Hepatocyte (in vitro differentiated cells): ENCODE results near the gene OPN1SW. TPM values are rescaled to one million over a fixed set of nuclear protein-coding genes. Genes with fewer than 3 reads are reported as not detected.
A peak's percentile ranks its signal among the peaks of the same experiment; 100 is the strongest.

Source experiments
- DNase-seq: peaks from one replicate; pipeline ENCODE4 v3.0.0-alpha.2; 2016; ENCODE audit warnings: low spot score
- H2AFZ ChIP-seq: fragments of 200-600 bp; sonication (generic); 2 replicates; pipeline ENCODE4 v1.6.0; 2016; ENCODE audit warnings: antibody characterized with exemption, mild to moderate bottlenecking
- H3K27ac ChIP-seq: fragments of 200-600 bp; sonication (generic); 2 replicates; pipeline ENCODE4 v1.5.1; 2016; ENCODE audit warnings: mild to moderate bottlenecking
- H3K27me3 ChIP-seq: fragments of 200-600 bp; sonication (generic); 2 replicates; pipeline ENCODE4 v1.6.1; 2016
- H3K36me3 ChIP-seq: fragments of 200-600 bp; sonication (generic); replicated peaks from 2 replicates; pipeline ENCODE4 v1.5.1; 2016; ENCODE audit warnings: low read depth; ENCODE audit not compliant: insufficient read depth
- H3K4me1 ChIP-seq: fragments of 200-600 bp; sonication (generic); 2 replicates; pipeline ENCODE4 v1.5.1; 2016; ENCODE audit warnings: mild to moderate bottlenecking, moderate library complexity; ENCODE audit not compliant: insufficient read depth
- H3K4me2 ChIP-seq: fragments of 200-600 bp; sonication (generic); 2 replicates; pipeline ENCODE4 v1.6.0; 2016
- H3K4me3 ChIP-seq: fragments of 200-600 bp; sonication (generic); 2 replicates; pipeline ENCODE4 v1.5.1; 2016; ENCODE audit warnings: mild to moderate bottlenecking
- H3K79me2 ChIP-seq: fragments of 200-600 bp; sonication (generic); 2 replicates; pipeline ENCODE4 v1.6.0; 2017; ENCODE audit warnings: mild to moderate bottlenecking
- H3K9me2 ChIP-seq: fragments of 200-600 bp; sonication (generic); replicated peaks from 2 replicates; pipeline ENCODE4 v1.6.0; 2017; ENCODE audit warnings: mild to moderate bottlenecking; ENCODE audit not compliant: insufficient read depth
- H3K9me3 ChIP-seq: fragments of 200-600 bp; sonication (generic); 2 replicates; pipeline ENCODE4 v1.5.1; 2016; ENCODE audit warnings: low read depth, mild to moderate bottlenecking
- H4K20me1 ChIP-seq: fragments of 200-600 bp; sonication (generic); 2 replicates; pipeline ENCODE4 v1.6.0; 2016; ENCODE audit warnings: mild to moderate bottlenecking; ENCODE audit not compliant: insufficient read depth, poor library complexity, severe bottlenecking
- EZH2 ChIP-seq: fragments of 200-600 bp; sonication (generic); IDR thresholded peaks from 2 replicates; pipeline ENCODE4 v1.6.1; 2016; ENCODE audit warnings: antibody characterized with exemption, mild to moderate bottlenecking, borderline replicate concordance
- EZH2phosphoT487 ChIP-seq: fragments of 200-600 bp; sonication (generic); IDR thresholded peaks from one replicate; pipeline ENCODE4 v1.6.1; 2018; ENCODE audit warnings: antibody characterized with exemption, mild to moderate bottlenecking, low read depth, moderate library complexity; ENCODE audit not compliant: unreplicated experiment, severe bottlenecking
- WGBS: methylation state at CpG from one replicate; pipeline ENCODE4 v1.1.6; 2016; ENCODE audit warnings: low lambda C conversion rate; ENCODE audit errors: missing lambda C conversion rate; 5-methylcytosine and 5-hydroxymethylcytosine counted together
- polyA plus RNA-seq: library from polyadenylated mRNA; unstranded; fragments of >200 nt; fragmentation: Nextera tagmentation; extraction: Ambion mirVana; gene quantifications from 2 replicates; pipeline ENCODE4 v1.2.1, GENCODE V29; 2016
- total RNA-seq: library from RNA; depleted of rRNA; stranded (reverse); fragments of >200 nt; gene quantifications from 2 replicates; pipeline ENCODE4 v1.2.3, GENCODE V29; 2014
- TF ChIP-seq, protein P1 (sequence below): fragments of 200-600 bp; sonication (generic); IDR thresholded peaks from 2 replicates; pipeline ENCODE4 v1.5.1; 2016; ENCODE audit warnings: antibody characterized with exemption, mild to moderate bottlenecking; ENCODE audit not compliant: poor library complexity

The OPN1SW gene
- total and polyA plus RNA-seq, 2 experiments from 2014 or later = not detected

DNA sequence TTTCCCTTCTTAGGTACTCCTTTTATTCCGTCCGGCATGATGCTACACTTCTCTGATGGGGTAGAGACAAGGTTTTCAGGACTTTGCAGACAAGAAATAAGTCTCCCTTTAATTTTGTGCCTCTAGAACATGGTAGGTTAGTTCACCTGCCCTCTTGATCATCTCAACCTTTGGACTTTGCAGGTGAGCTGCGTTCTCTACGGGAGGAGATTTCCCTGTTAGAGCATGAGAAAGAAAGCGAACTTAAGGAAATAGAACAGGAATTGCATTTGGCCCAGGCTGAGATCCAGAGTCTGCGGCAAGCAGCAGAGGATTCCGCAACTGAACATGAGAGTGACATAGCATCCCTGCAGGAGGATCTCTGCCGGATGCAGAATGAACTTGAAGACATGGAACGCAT is 25.4 kb upstream of the OPN1SW start:
- H3K27me3 ChIP-seq = no peaks in the 10 kb centered on the region
- TF ChIP-seq EZH2 = no peak
- H3K9me3 ChIP-seq = no peaks in the 10 kb centered on the region
- H3K9me2 ChIP-seq = no peaks in the 10 kb centered on the region
- no peaks in the 10 kb centered on the region for H3K4me1 ChIP-seq
- 88% methylated on average over 9 of the region's 9 CpGs for WGBS
- DNase-seq = peak; percentile 20
- H3K27ac ChIP-seq = no peak overlapping the region
- no peaks in the 10 kb centered on the region for H3K36me3 ChIP-seq
- no peaks in the 10 kb centered on the region for H3K79me2 ChIP-seq
- H4K20me1 ChIP-seq = no peaks in the 10 kb centered on the region
- H2AFZ ChIP-seq = no peak overlapping the region
- no peak overlapping the region for H3K4me2 ChIP-seq
- no peak overlapping the region for H3K4me3 ChIP-seq

DNA sequence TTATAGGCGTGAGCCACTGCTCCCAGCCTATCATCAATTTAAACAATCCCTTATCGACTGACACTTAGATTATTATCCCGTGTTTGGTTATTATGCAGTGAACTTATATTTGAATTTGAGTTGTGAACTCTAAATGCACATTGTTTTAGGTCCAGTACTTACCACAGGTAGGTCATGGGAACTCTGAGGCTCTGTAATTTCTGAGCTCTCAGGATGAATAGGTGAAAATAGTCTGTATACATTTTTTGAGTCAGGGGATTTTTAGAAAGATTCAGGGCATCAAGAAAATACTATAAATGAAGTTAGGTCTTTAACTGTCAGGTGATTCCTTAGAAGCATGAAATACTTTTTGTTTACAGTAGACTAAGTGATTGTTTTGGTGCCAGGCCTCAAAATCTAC is 25.0 kb upstream of the OPN1SW start:
- 94% methylated on average over 3 of the region's 3 CpGs for WGBS
- Histone ChIP-seq H3K9me3 (no peaks in the 10 kb centered on the region), H3K79me2 (no peaks in the 10 kb centered on the region), H2AFZ (no peak overlapping the region), H3K36me3 (no peaks in the 10 kb centered on the region), H3K27me3 (no peaks in the 10 kb centered on the region), H3K4me3 (no peak overlapping the region), H3K27ac (no peak overlapping the region), H3K4me1 (no peaks in the 10 kb centered on the region), H3K4me2 (no peak overlapping the region), H4K20me1 (no peaks in the 10 kb centered on the region), H3K9me2 (no peaks in the 10 kb centered on the region)
- no peak for DNase-seq
- no peak for TF ChIP-seq EZH2
- TF ChIP-seq, protein P1, sequence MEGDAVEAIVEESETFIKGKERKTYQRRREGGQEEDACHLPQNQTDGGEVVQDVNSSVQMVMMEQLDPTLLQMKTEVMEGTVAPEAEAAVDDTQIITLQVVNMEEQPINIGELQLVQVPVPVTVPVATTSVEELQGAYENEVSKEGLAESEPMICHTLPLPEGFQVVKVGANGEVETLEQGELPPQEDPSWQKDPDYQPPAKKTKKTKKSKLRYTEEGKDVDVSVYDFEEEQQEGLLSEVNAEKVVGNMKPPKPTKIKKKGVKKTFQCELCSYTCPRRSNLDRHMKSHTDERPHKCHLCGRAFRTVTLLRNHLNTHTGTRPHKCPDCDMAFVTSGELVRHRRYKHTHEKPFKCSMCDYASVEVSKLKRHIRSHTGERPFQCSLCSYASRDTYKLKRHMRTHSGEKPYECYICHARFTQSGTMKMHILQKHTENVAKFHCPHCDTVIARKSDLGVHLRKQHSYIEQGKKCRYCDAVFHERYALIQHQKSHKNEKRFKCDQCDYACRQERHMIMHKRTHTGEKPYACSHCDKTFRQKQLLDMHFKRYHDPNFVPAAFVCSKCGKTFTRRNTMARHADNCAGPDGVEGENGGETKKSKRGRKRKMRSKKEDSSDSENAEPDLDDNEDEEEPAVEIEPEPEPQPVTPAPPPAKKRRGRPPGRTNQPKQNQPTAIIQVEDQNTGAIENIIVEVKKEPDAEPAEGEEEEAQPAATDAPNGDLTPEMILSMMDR = no peak
- no peak for TF ChIP-seq EZH2phosphoT487

DNA sequence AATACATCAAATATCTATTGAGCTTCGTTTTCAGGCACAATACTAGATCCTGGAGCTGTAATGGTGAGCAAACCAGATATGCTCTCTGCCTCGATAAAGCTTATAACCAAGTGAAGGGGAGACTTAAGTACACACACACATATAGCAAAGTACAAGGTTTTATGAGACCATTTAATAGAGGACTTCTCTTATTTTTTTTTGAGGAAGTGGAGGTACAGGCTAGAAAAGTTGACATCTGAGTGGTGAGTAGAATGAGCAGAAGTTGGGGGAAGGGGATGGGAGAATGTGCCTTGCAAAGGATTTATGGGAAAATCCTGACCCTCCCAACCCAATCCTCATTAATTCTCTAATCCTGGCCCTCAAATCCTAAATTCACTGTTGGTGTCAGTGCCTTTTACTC is 23.9 kb upstream of the OPN1SW start:
- no peaks in the 10 kb centered on the region for H3K36me3 ChIP-seq
- TF ChIP-seq, protein P1 = no peak
- TF ChIP-seq EZH2phosphoT487 (no peak), EZH2 (no peak)
- no peak overlapping the region for H3K4me3 ChIP-seq
- no peak overlapping the region for H3K27ac ChIP-seq
- H3K9me2 ChIP-seq = no peaks in the 10 kb centered on the region
- no peaks in the 10 kb centered on the region for H3K4me1 ChIP-seq
- no peaks in the 10 kb centered on the region for H3K27me3 ChIP-seq
- no peaks in the 10 kb centered on the region for H3K79me2 ChIP-seq
- 85% methylated on average over 2 of the region's 2 CpGs for WGBS
- H4K20me1 ChIP-seq = no peaks in the 10 kb centered on the region
- no peak overlapping the region for H3K4me2 ChIP-seq
- DNase-seq = no peak
- no peak overlapping the region for H2AFZ ChIP-seq
- H3K9me3 ChIP-seq = no peaks in the 10 kb centered on the region

DNA sequence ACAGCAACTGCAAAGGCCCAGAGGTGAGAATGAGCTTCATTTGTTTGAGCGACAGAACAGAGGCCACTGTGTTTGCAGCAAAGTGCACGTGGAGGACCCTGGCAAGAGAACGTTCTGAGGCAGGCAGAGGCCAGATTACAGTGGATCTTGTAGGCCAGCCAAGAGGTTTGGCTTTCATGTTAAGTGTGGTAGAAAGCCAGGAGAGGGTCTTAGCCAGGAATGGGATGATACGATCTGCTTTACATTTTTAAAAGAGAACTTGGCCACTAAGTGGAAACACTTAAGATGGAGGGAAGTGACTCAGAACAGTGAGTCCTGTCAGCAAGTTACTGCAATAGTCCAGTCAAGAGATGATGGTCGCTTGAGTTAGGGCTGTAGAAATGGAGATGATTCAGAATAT is 20.7 kb upstream of the OPN1SW start:
- Histone ChIP-seq H3K79me2 (no peaks in the 10 kb centered on the region), H3K4me1 (peaks cover 7% of the 10 kb centered on the region), H3K9me2 (no peaks in the 10 kb centered on the region), H3K4me3 (no peak overlapping the region), H3K4me2 (no peak overlapping the region), H3K27me3 (peaks cover 4% of the 10 kb centered on the region), H3K36me3 (no peaks in the 10 kb centered on the region), H4K20me1 (no peaks in the 10 kb centered on the region), H3K27ac (no peak overlapping the region), H3K9me3 (no peaks in the 10 kb centered on the region), H2AFZ (no peak overlapping the region)
- DNase-seq = no peak
- TF ChIP-seq, protein P1 = no peak
- no peak for TF ChIP-seq EZH2phosphoT487
- TF ChIP-seq EZH2 = no peak
- 91% methylated on average over 5 of the region's 5 CpGs for WGBS
